GM21423 (cell line): Measurements from ENCODE around the gene BTD.

ENCODE experiments used
- ATAC-seq: cut with Tn5 transposase; IDR thresholded peaks from one replicate; pipeline ENCODE4 v1.9.1; 2021; ENCODE audit warnings: mild to moderate bottlenecking, moderate library complexity; ENCODE audit not compliant: unreplicated experiment

Gene BTD

GRCh38 chr3:15660055-15660935 lies 58.8 kb downstream of the BTD start:
- ATAC-seq, result no peak

GRCh38 chr3:15664144-15664543 lies 62.6 kb downstream of the BTD start:
- ATAC-seq, result no peak

- ATAC-seq, result no peak
These were observed 64.1 kb downstream of the BTD start for GRCh38 chr3:15665510-15666150.

- ATAC-seq, result no peak
These were observed 64.7 kb downstream of the BTD start for GRCh38 chr3:15666277-15666676.

GRCh38 chr3:15667484-15667883 lies 65.9 kb downstream of the BTD start:
- ATAC-seq, result peak; percentile 58

- no peak for ATAC-seq
These were observed 72.0 kb downstream of the BTD start for GRCh38 chr3:15673536-15673935.

GRCh38 chr3:15676259-15676658 lies 74.7 kb downstream of the BTD start:
- no peak for ATAC-seq

GRCh38 chr3:15679306-15679705 lies 77.8 kb downstream of the BTD start:
- no peak for ATAC-seq

- no peak for ATAC-seq
These were observed 80.1 kb downstream of the BTD start for GRCh38 chr3:15681668-15682067.

GRCh38 chr3:15682561-15683185 lies 81.1 kb downstream of the BTD start:
- ATAC-seq, result no peak

- no peak for ATAC-seq
These were observed 81.7 kb downstream of the BTD start for GRCh38 chr3:15683253-15683652.

GRCh38 chr3:15685927-15686326 lies 84.4 kb downstream of the BTD start:
- no peak for ATAC-seq

GRCh38 chr3:15690230-15690629 lies 88.7 kb downstream of the BTD start:
- ATAC-seq, result no peak

GRCh38 chr3:15690748-15691147 lies 89.2 kb downstream of the BTD start:
- ATAC-seq, result no peak

- ATAC-seq, result no peak
These were observed 91.8 kb downstream of the BTD start for GRCh38 chr3:15693355-15693754.

- no peak for ATAC-seq
These were observed 93.1 kb downstream of the BTD start for GRCh38 chr3:15694628-15695027.
